Upper lobe of left lung (tissue), 6 donors: ENCODE measurements around the gene NMT2. TPM values are rescaled to one million over a fixed set of nuclear protein-coding genes. Genes with fewer than 3 reads are reported as not detected.

ENCODE experiments used
- ATAC-seq, 2 donors: fragments of 200-7000 bp; cut with Tn5 transposase; one replicate each; pipeline ENCODE4 v1.9.1; 2022; ENCODE audit warnings: mild to moderate bottlenecking in 2 of 2, moderate library complexity in 2 of 2; ENCODE audit not compliant: low FRiP score in 2 of 2
- DNase-seq, 2 donors: peaks; one replicate each; pipeline ENCODE4 v3.0.0-alpha.2; 2019 to 2020
- H3K27ac ChIP-seq, 4 donors: fragments of 200-600 bp; sonication (generic); one replicate each; pipeline ENCODE4 v1.5.1; 2016 to 2019
- H3K27me3 ChIP-seq, 4 donors: fragments of 200-600 bp; sonication (generic); one replicate each; pipeline ENCODE4 v1.5.1; 2017 to 2019
- H3K36me3 ChIP-seq, 4 donors: fragments of 200-600 bp; sonication (generic); one replicate each; pipeline ENCODE4 v1.5.1; 2016 to 2019
- H3K4me1 ChIP-seq, 4 donors: fragments of 200-600 bp; sonication (generic); one replicate each; pipeline ENCODE4 v1.5.1; 2018 to 2019
- H3K4me3 ChIP-seq, 4 donors: fragments of 200-600 bp; sonication (generic); one replicate each; pipeline ENCODE4 v1.5.1; 2017 to 2019; ENCODE audit warnings: mild to moderate bottlenecking in 2 of 4, moderate library complexity in 1 of 4
- H3K9me3 ChIP-seq, 4 donors: fragments of 200-600 bp; sonication (generic); one replicate each; pipeline ENCODE4 v1.5.1; 2018 to 2019
- EP300 ChIP-seq, 4 donors: sonication (generic); formaldehyde crosslinking; IDR thresholded peaks; one replicate each; pipeline ENCODE4 v1.5.1; 2017; ENCODE audit warnings: antibody characterized with exemption in 4 of 4, control low read depth in 2 of 4
- POLR2A ChIP-seq, 4 donors: fragments of 450-650 bp; IDR thresholded peaks; one replicate each; pipeline ENCODE4 v1.5.1; 2016 to 2017; ENCODE audit warnings: antibody characterized with exemption in 4 of 4, mild to moderate bottlenecking in 2 of 4
- POLR2AphosphoS5 ChIP-seq, 2 donors: sonication (generic); formaldehyde crosslinking; IDR thresholded peaks; one replicate each; pipeline ENCODE4 v1.5.1; 2017; ENCODE audit warnings: antibody characterized with exemption in 2 of 2
- WGBS, 2 donors: methylation state at CpG; one replicate each; pipeline ENCODE4 v1.1.5; 2017 to 2018; 5-methylcytosine and 5-hydroxymethylcytosine counted together
- total RNA-seq, 6 donors: library from RNA; depleted of rRNA in 4 of 6; stranded (reverse); fragments of >200 nt in 4 of 6; gene quantifications; one replicate each; pipeline versions ENCODE4 v1.1.0 to v1.2.1, GENCODE V29; 2016 to 2021
- TF ChIP-seq, protein P1 (sequence below), 6 experiments: fragments of 450-650 bp in 4 of 6; fragments of 200-600 bp in 2 of 6; sonication (generic) in 2 of 6; IDR thresholded peaks; one replicate each; pipeline ENCODE4 v1.5.1; 2016 to 2019; ENCODE audit warnings: antibody characterized with exemption in 6 of 6
- donor health status: DM: no; HTN: no; CAD: no; lungs with moderate emphysema.
- donor health status: DM: no; HTN: yes; CAD: no; lungs with severe emphysema.

Gene NMT2
- total RNA-seq, 6 donors from 2014 or later = 6.4 to 12.0 (median 8.6) TPM

DNA sequence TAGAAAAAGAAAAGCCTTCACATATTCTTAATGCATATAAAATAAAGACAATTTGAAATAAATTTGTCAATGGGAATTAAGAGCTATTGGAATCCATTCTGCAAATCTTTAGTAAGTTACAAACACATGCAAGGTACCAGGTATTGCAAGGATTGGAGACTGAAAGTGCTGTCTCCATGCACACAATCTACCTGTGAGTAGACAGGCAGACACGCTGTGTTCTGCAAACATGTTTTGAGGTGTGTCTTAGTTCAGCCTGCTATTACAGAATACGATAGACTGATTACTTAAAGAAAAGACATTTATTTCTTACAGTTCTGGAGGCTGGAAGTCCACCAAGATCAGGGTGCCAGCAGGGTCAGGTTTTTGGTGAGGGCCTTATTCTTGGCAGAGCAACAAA, 10.0 kb downstream of the NMT2 start:
- Histone ChIP-seq H3K9me3 (no peaks in the 10 kb centered on the region), H3K27me3 (no peaks in the 10 kb centered on the region), H3K27ac (no peak overlapping the region), H3K4me1 (no peaks in the 10 kb centered on the region), H3K36me3 (no peaks in the 10 kb centered on the region), H3K4me3 (no peak overlapping the region)
- ATAC-seq (no peak), DNase-seq (no peak)
- TF ChIP-seq POLR2AphosphoS5 (IDR thresholded peaks at IDR 0.05) (no peak), POLR2A (IDR thresholded peaks at IDR 0.05) (no peak), EP300 (IDR thresholded peaks at IDR 0.05) (no peak)
- WGBS, 2 donors = 89 to 100% methylated on average over 2 of the region's 2 CpGs

DNA sequence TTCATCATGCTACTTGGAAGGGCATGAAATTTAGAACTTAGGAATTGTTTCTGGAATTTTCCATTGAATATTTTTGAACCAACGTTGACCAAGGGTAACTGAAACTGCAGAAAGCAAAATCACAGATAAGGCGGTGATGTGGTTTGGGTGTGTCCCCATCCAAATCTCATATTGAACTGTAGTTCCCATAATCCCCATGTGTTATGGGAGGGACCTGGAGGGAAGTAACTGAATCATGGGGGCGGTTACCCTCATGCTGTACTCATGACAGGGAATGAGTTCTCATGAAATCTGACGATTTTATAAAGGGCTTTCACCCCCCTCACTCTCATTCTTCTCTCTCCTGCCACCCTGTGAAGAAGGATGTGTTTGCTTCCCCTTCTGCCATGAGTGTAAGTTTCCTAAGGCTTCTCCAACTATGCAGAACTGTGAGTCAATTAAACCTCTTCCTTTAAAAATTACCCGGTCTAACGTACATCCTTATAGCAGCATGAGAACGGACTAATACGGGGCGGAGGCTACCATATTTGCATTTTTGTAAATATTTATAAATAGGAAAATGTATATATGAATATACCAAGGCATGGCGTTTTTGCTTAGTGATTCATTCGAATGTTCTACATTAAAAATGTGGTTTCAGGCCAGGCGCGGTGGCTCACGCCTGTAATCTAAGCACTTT, 12.4 kb downstream of the NMT2 start:
- H3K36me3 ChIP-seq = no peaks in the 10 kb centered on the region
- ATAC-seq (peak in 1 of 2 donors; percentile 60), DNase-seq (no peak)
- no peak overlapping the region for H3K27ac ChIP-seq
- 92 to 93% methylated on average over 14 of the region's 14 CpGs for WGBS, 2 donors
- H3K9me3 ChIP-seq = no peaks in the 10 kb centered on the region
- no peaks in the 10 kb centered on the region for H3K27me3 ChIP-seq
- no peaks in the 10 kb centered on the region for H3K4me1 ChIP-seq
- no peak overlapping the region for H3K4me3 ChIP-seq
- no peak for TF ChIP-seq POLR2AphosphoS5 (IDR thresholded peaks at IDR 0.05)
- no peak for TF ChIP-seq POLR2A (IDR thresholded peaks at IDR 0.05)
- no peak for TF ChIP-seq EP300 (IDR thresholded peaks at IDR 0.05)
- TF ChIP-seq, protein P1, sequence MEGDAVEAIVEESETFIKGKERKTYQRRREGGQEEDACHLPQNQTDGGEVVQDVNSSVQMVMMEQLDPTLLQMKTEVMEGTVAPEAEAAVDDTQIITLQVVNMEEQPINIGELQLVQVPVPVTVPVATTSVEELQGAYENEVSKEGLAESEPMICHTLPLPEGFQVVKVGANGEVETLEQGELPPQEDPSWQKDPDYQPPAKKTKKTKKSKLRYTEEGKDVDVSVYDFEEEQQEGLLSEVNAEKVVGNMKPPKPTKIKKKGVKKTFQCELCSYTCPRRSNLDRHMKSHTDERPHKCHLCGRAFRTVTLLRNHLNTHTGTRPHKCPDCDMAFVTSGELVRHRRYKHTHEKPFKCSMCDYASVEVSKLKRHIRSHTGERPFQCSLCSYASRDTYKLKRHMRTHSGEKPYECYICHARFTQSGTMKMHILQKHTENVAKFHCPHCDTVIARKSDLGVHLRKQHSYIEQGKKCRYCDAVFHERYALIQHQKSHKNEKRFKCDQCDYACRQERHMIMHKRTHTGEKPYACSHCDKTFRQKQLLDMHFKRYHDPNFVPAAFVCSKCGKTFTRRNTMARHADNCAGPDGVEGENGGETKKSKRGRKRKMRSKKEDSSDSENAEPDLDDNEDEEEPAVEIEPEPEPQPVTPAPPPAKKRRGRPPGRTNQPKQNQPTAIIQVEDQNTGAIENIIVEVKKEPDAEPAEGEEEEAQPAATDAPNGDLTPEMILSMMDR (IDR thresholded peaks at IDR 0.05) = no peak

DNA sequence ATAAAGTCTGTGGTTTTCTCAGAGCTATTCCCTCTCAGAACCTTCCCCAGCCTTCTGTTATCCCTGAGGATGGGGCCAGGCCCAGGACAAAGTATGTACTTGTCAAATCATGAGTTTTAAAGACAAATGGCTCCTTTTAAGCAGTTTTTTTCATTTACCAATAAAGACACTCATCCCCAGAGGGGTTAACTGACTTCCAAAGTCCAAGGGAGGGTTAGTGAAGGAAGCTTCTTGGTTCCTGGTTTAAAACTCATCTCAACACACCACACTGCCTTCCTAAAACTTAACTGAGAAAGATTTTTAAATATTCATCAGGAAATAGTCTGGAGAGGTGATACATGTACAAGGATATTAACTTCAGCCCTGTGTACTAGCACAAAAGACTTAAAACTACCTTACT, 15.9 kb downstream of the NMT2 start:
- no peak for ATAC-seq

DNA sequence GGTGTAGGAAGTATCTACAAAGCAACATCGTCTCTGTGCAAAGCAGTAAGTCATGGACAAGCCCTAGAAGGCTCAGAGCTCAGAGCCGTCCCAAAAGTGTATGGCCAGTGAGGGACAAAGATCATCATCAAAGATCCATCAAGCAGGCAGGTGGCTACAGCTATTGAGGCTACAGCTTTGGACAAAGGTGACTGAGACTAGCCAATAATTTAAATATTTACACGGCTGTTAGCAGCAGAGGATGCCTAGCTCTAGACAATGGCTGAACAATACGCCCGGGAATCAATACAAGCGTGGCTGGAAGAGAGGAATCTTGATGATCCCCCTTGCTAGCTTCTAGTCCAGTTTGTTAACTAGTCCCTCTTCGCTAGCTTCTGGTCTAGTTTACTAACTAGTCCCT, 17.9 kb downstream of the NMT2 start:
- Histone ChIP-seq H3K36me3 (no peaks in the 10 kb centered on the region), H3K27ac (no peak overlapping the region), H3K4me1 (no peaks in the 10 kb centered on the region), H3K4me3 (no peak overlapping the region), H3K27me3 (no peaks in the 10 kb centered on the region), H3K9me3 (no peaks in the 10 kb centered on the region)
- 95 to 98% methylated on average over 7 of the region's 7 CpGs for WGBS, 2 donors
- ATAC-seq = no peak
- TF ChIP-seq, protein P1 (IDR thresholded peaks at IDR 0.05) = no peak
- no peak for TF ChIP-seq POLR2A (IDR thresholded peaks at IDR 0.05)
- no peak for TF ChIP-seq EP300 (IDR thresholded peaks at IDR 0.05)
- TF ChIP-seq POLR2AphosphoS5 (IDR thresholded peaks at IDR 0.05) = no peak
- DNase-seq = no peak

More for the DNA sequence above, 15.9 kb downstream of the NMT2 start:
- Histone ChIP-seq H3K4me1 (no peaks in the 10 kb centered on the region), H3K27ac (no peak overlapping the region), H3K36me3 (no peaks in the 10 kb centered on the region), H3K9me3 (no peaks in the 10 kb centered on the region), H3K27me3 (no peaks in the 10 kb centered on the region), H3K4me3 (no peak overlapping the region)
- DNase-seq = no peak
- no peak for TF ChIP-seq EP300 (IDR thresholded peaks at IDR 0.05)

DNA sequence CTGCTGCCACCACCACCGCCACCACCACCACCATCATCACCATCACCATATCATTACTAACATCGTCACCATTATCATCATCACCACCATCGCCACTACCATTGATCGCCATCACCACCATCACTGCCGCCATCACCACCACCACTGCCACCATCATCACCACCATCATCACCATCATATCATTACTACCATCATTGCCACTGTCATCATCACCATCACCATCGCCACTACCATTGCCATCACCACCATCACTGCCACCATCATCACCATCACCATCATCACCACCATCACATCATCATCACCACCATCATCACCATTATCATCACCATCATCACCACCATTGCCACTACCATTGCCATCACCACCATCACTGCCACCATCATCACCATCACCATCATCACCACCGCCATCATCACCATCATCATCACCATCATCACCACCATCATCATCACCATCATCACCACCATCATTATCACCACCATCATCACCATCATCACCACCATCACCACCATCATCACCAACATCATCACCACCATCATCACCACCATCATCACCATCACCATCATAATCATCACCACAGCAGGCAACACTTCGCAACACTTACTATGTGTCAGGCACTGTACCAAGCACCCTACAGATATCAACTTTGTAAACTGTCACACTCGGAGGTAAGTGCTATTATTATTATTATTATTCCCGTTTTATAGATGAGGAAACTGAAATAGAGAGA, 19.3 kb downstream of the NMT2 start:
- TF ChIP-seq, protein P1 (IDR thresholded peaks at IDR 0.05) = no peak
- no peak for TF ChIP-seq POLR2AphosphoS5 (IDR thresholded peaks at IDR 0.05)
- no peak for DNase-seq

More for the DNA sequence above, 19.3 kb downstream of the NMT2 start:
- WGBS, 2 donors = 86 to 87% methylated on average over 10 of the region's 10 CpGs
- Histone ChIP-seq H3K27me3 (no peaks in the 10 kb centered on the region), H3K4me1 (no peaks in the 10 kb centered on the region), H3K9me3 (no peaks in the 10 kb centered on the region), H3K36me3 (no peaks in the 10 kb centered on the region), H3K27ac (no peak overlapping the region), H3K4me3 (no peak overlapping the region)
- no peak for ATAC-seq
